Activated T-helper 9 cell treated with anti-CD3 and anti-CD28 coated beads, Interleukin-2, amount 50 U/mL, for 16 hours (primary cell): ENCODE data around the gene ADGRL3.

ENCODE experiments used
- DNase-seq: peaks from one replicate; pipeline ENCODE4 v3.0.0-alpha.2; 2020; ENCODE audit warnings: low read depth

The ADGRL3 gene

GRCh38 chr4:61427099-61427817 lies 227.1 kb downstream of the ADGRL3 start:
- DNase-seq: no peak

GRCh38 chr4:61427818-61428495 lies 227.8 kb downstream of the ADGRL3 start:
- DNase-seq: no peak

GRCh38 chr4:61428950-61429349 lies 228.8 kb downstream of the ADGRL3 start:
- no peak for DNase-seq

GRCh38 chr4:61431131-61431530 lies 231.0 kb downstream of the ADGRL3 start:
- no peak for DNase-seq

GRCh38 chr4:61437923-61438322 lies 237.8 kb downstream of the ADGRL3 start:
- no peak for DNase-seq

GRCh38 chr4:61440321-61440720 lies 240.2 kb downstream of the ADGRL3 start:
- DNase-seq: no peak

GRCh38 chr4:61442936-61443335 lies 242.8 kb downstream of the ADGRL3 start:
- no peak for DNase-seq

GRCh38 chr4:61443813-61444510 lies 243.8 kb downstream of the ADGRL3 start:
- DNase-seq: no peak

GRCh38 chr4:61445374-61446063 lies 245.4 kb downstream of the ADGRL3 start:
- DNase-seq: no peak

- no peak for DNase-seq
Observed at GRCh38 chr4:61446941-61447340, 246.8 kb downstream of the ADGRL3 start.

GRCh38 chr4:61447918-61448317 lies 247.8 kb downstream of the ADGRL3 start:
- no peak for DNase-seq

GRCh38 chr4:61451935-61452334 lies 251.8 kb downstream of the ADGRL3 start:
- no peak for DNase-seq

- no peak for DNase-seq
Observed at GRCh38 chr4:61461956-61462355, 261.8 kb downstream of the ADGRL3 start.

- no peak for DNase-seq
Observed at GRCh38 chr4:61462451-61463326, 262.6 kb downstream of the ADGRL3 start.

- DNase-seq: no peak
Observed at GRCh38 chr4:61468024-61468720, 268.0 kb downstream of the ADGRL3 start.

- DNase-seq: no peak
Observed at GRCh38 chr4:61473306-61473705, 273.2 kb downstream of the ADGRL3 start.

- no peak for DNase-seq
Observed at GRCh38 chr4:61478340-61478739, 278.2 kb downstream of the ADGRL3 start.

- no peak for DNase-seq
Observed at GRCh38 chr4:61485056-61485455, 284.9 kb downstream of the ADGRL3 start.

GRCh38 chr4:61489927-61490326 lies 289.8 kb downstream of the ADGRL3 start:
- DNase-seq: no peak

- no peak for DNase-seq
Observed at GRCh38 chr4:61493041-61493440, 292.9 kb downstream of the ADGRL3 start.

GRCh38 chr4:61493470-61493869 lies 293.3 kb downstream of the ADGRL3 start:
- DNase-seq: no peak
